ENCODE measurements around the gene CLK2. TPM values are rescaled to one million over a fixed set of nuclear protein-coding genes. Genes with fewer than 3 reads are reported as not detected.
A peak's percentile ranks its signal among the peaks of the same experiment; 100 is the strongest.

CLK2 gene
- total and polyA plus RNA-seq, 9 of the 15 experiments (the other 6 are each of a cell fraction or from before 2014, with no cell fraction given): 13.5 to 81.4 (median 39.6) TPM

DNA sequence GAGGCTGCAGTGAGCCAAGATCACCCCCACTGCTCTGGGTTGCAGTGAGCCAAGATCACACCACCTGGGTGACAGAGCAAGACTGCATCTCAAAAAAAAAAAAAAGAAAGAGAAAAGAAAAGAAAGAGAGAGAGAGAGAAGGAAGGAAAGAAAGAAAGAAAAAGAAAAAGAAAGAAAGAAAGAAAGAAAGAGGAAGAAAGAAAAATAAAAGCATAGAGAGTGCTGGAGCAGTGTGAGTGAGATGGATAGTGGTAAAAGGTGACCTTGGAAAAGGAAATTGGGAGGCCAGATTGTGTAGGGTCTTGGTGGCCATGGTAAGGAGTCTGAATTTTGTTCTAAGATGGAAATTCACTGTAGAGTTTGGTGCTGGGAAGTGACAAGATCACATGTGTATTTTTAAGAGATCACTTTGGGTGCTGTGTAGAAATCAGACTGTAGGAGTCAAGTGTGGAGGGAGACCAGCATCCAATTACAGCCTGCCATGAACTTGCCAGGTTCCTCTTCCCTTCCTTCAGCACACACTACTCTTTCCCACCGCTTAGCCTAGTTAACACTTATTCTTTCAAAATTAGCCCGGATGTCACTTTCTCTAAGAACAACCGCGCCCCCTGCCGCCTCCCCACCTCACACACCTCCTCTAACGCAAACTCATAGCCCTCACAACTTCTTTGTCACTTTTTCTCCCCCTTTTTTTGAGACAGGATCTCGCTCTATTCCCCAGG, 47.0 kb downstream of the CLK2 start (continued):
- TF ChIP-seq, protein P1, sequence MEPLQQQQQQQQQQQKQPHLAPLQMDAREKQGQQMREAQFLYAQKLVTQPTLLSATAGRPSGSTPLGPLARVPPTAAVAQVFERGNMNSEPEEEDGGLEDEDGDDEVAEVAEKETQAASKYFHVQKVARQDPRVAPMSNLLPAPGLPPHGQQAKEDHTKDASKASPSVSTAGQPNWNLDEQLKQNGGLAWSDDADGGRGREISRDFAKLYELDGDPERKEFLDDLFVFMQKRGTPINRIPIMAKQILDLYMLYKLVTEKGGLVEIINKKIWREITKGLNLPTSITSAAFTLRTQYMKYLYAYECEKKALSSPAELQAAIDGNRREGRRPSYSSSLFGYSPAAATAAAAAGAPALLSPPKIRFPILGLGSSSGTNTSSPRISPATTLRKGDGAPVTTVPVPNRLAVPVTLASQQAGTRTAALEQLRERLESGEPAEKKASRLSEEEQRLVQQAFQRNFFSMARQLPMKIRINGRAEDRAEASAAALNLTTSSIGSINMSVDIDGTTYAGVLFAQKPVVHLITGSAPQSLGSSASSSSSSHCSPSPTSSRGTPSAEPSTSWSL (CRISPR knock-in tag; IDR thresholded peaks at IDR 0.05; ENCODE audit: borderline replicate concordance): no peak
- TF ChIP-seq CCAR2 (IDR thresholded peaks at IDR 0.05; ENCODE audit: low read depth, low read length) (no peak), ZC3H11A (IDR thresholded peaks at IDR 0.05; ENCODE audit: low read depth, low read length) (no peak), GATAD2A (IDR thresholded peaks at IDR 0.05) (peak; percentile 78; the same call in 1 of the 2 replicates), LARP7 (IDR thresholded peaks at IDR 0.05) (peak; percentile 58; the same call in 1 of the 2 replicates), SMAD1 (IDR thresholded peaks at IDR 0.05; ENCODE audit: low read depth, low read length, partially characterized antibody) (no peak), RBFOX2 (IDR thresholded peaks at IDR 0.05; ENCODE audit: low read depth, low read length) (no peak), RNF2 (IDR thresholded peaks at IDR 0.05) (peak; percentile 42; the same call in 1 of the 2 replicates), MEF2A (IDR thresholded peaks at IDR 0.05; ENCODE audit: control insufficient read depth, low read depth, low read length) (no peak), CEBPG (CRISPR knock-in tag; IDR thresholded peaks at IDR 0.05) (no peak; the same call in 1 of the 2 replicates), CEBPG (tag; conservative IDR thresholded peaks at IDR 0.05 in 1 of 2, IDR thresholded peaks at IDR 0.05 in 1 of 2) (no peak), SRF (CRISPR knock-in tag; IDR thresholded peaks at IDR 0.05) (no peak)
- TF ChIP-seq, protein P2, sequence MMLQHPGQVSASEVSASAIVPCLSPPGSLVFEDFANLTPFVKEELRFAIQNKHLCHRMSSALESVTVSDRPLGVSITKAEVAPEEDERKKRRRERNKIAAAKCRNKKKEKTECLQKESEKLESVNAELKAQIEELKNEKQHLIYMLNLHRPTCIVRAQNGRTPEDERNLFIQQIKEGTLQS (IDR thresholded peaks at IDR 0.05): no peak
- TF ChIP-seq, protein P2 (CRISPR knock-in tag; conservative IDR thresholded peaks at IDR 0.05): no peak
- TF ChIP-seq, protein P3, sequence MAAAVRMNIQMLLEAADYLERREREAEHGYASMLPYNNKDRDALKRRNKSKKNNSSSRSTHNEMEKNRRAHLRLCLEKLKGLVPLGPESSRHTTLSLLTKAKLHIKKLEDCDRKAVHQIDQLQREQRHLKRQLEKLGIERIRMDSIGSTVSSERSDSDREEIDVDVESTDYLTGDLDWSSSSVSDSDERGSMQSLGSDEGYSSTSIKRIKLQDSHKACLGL (CRISPR knock-in tag; IDR thresholded peaks at IDR 0.05; ENCODE audit: borderline replicate concordance, poor library complexity, severe bottlenecking): no peak
- TF ChIP-seq, protein P4, sequence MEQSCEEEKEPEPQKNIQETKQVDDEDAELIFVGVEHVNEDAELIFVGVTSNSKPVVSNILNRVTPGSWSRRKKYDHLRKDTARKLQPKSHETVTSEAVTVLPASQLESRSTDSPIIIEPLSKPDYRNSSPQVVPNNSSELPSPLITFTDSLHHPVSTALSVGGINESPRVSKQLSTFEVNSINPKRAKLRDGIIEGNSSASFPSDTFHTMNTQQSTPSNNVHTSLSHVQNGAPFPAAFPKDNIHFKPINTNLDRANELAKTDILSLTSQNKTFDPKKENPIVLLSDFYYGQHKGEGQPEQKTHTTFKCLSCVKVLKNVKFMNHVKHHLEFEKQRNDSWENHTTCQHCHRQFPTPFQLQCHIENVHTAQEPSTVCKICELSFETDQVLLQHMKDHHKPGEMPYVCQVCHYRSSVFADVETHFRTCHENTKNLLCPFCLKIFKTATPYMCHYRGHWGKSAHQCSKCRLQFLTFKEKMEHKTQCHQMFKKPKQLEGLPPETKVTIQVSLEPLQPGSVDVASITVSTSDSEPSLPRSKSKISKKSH (CRISPR knock-in tag; IDR thresholded peaks at IDR 0.05): no peak
- TF ChIP-seq, protein P5, sequence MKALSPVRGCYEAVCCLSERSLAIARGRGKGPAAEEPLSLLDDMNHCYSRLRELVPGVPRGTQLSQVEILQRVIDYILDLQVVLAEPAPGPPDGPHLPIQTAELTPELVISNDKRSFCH (CRISPR knock-in tag; IDR thresholded peaks at IDR 0.05): no peak
- TF ChIP-seq, protein P5 (tag; IDR thresholded peaks at IDR 0.05): no peak
- TF ChIP-seq, protein P6, sequence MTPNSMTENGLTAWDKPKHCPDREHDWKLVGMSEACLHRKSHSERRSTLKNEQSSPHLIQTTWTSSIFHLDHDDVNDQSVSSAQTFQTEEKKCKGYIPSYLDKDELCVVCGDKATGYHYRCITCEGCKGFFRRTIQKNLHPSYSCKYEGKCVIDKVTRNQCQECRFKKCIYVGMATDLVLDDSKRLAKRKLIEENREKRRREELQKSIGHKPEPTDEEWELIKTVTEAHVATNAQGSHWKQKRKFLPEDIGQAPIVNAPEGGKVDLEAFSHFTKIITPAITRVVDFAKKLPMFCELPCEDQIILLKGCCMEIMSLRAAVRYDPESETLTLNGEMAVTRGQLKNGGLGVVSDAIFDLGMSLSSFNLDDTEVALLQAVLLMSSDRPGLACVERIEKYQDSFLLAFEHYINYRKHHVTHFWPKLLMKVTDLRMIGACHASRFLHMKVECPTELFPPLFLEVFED (CRISPR knock-in tag; conservative IDR thresholded peaks at IDR 0.05): no peak
